Astrocyte (in vitro differentiated cells and primary cell): ENCODE measurements around the gene TMEM87A. TPM values are rescaled to one million over a fixed set of nuclear protein-coding genes. Genes with fewer than 3 reads are reported as not detected.

Source experiments
- DNase-seq: peaks from one replicate; pipeline ENCODE4 v3.0.0-alpha.2; 2010; ENCODE audit warnings: low read depth
- FAIRE-seq: peaks from 2 replicates; lab custom pipeline; 2011; peaks lifted over from hg19 to GRCh38; lab: Jason Lieb, UNC
- H2AFZ ChIP-seq: 2 replicates; pipeline ENCODE4 v1.6.0; 2012; ENCODE audit warnings: low read depth, low read length, inconsistent platforms
- H3K27ac ChIP-seq: 2 replicates; pipeline ENCODE4 v1.5.1; 2011; ENCODE audit warnings: low read depth, low read length, inconsistent platforms
- H3K27me3 ChIP-seq: 2 replicates; pipeline ENCODE4 v1.6.0; 2011; ENCODE audit warnings: low read length, inconsistent platforms; ENCODE audit not compliant: insufficient read depth
- H3K36me3 ChIP-seq: 2 replicates; pipeline ENCODE4 v1.5.1; 2011; ENCODE audit warnings: low read length, inconsistent platforms; ENCODE audit not compliant: insufficient read depth
- H3K4me1 ChIP-seq: 2 replicates; pipeline ENCODE4 v1.5.1; 2011; ENCODE audit warnings: low read length, inconsistent platforms; ENCODE audit not compliant: insufficient read depth
- H3K4me2 ChIP-seq: 2 replicates; pipeline ENCODE4 v1.6.0; 2012; ENCODE audit warnings: low read length, inconsistent platforms
- H3K4me3 ChIP-seq: 2 replicates; pipeline ENCODE4 v1.5.1; 2011; ENCODE audit warnings: low read depth, mild to moderate bottlenecking, low read length, inconsistent platforms; ENCODE audit not compliant: insufficient read depth
- H3K79me2 ChIP-seq: 2 replicates; pipeline ENCODE4 v1.6.0; 2012; ENCODE audit warnings: mild to moderate bottlenecking, low read length, inconsistent platforms; ENCODE audit not compliant: insufficient read depth
- H3K9ac ChIP-seq: 2 replicates; pipeline ENCODE4 v1.6.0; 2012; ENCODE audit warnings: mild to moderate bottlenecking, low read length, inconsistent platforms
- H3K9me3 ChIP-seq: 2 replicates; pipeline ENCODE4 v1.5.1; 2012; ENCODE audit warnings: low read depth, mild to moderate bottlenecking, low read length, inconsistent platforms; ENCODE audit not compliant: insufficient read depth
- H4K20me1 ChIP-seq: 2 replicates; pipeline ENCODE4 v1.6.0; 2012; ENCODE audit warnings: low read length, inconsistent platforms; ENCODE audit not compliant: insufficient read depth
- H3K27ac Mint-ChIP-seq: one replicate; pipeline ENCODE4 v1.8.0; 2021; ENCODE audit warnings: mild to moderate bottlenecking, mixed read lengths; ENCODE audit not compliant: unreplicated experiment
- H3K27me3 Mint-ChIP-seq: one replicate; pipeline ENCODE4 v1.8.0; 2021; ENCODE audit warnings: low read depth, mixed read lengths; ENCODE audit not compliant: unreplicated experiment
- H3K36me3 Mint-ChIP-seq: one replicate; pipeline ENCODE4 v1.8.0; 2021; ENCODE audit warnings: low read depth, mixed read lengths; ENCODE audit not compliant: unreplicated experiment
- H3K4me1 Mint-ChIP-seq: one replicate; pipeline ENCODE4 v1.8.0; 2021; ENCODE audit warnings: low read depth, mixed read lengths; ENCODE audit not compliant: unreplicated experiment
- H3K4me3 Mint-ChIP-seq: one replicate; pipeline ENCODE4 v1.8.0; 2021; ENCODE audit warnings: mild to moderate bottlenecking, moderate library complexity, mixed read lengths; ENCODE audit not compliant: unreplicated experiment
- H3K9me3 Mint-ChIP-seq: one replicate; pipeline ENCODE4 v1.8.0; 2021; ENCODE audit warnings: mild to moderate bottlenecking, mixed read lengths; ENCODE audit not compliant: unreplicated experiment
- EZH2 ChIP-seq: IDR thresholded peaks from 2 replicates; pipeline ENCODE4 v1.6.1; 2012; ENCODE audit warnings: mild to moderate bottlenecking, low read length, inconsistent platforms; ENCODE audit not compliant: insufficient read depth
- total RNA-seq: library from RNA; stranded (reverse); gene quantifications from 2 replicates; pipeline ENCODE4 v1.2.1, GENCODE V29; 2021
- TF ChIP-seq, protein P1 (sequence below): IDR thresholded peaks from 2 replicates; pipeline ENCODE4 v1.5.1; 2011; ENCODE audit warnings: low read depth, mild to moderate bottlenecking, inconsistent platforms, low read length, moderate library complexity; ENCODE audit not compliant: insufficient read depth

TMEM87A gene
- total RNA-seq, 1 donor from 2014 or later = 40.9 TPM

DNA sequence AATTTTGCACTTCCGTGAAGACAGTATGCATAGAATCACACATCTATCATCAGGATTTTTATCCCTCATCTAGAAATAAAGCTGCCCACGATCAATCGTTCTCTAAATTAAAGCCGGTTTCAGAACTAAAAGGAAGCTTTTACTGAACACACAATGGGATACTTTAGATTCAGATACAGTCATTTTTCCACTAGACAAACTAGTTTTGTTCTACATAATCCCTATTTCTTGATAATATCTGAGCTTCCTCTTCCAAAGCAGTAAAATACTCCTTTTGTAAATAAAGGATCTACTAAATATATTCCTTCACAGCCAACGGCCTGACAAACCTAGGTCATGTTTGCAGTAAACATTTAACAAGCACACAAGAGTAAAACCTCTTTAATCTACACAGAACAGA, 2.2 kb downstream of the TMEM87A start:
- H3K4me2 ChIP-seq = peak overlapping the region; percentile 99
- no peak for TF ChIP-seq EZH2
- TF ChIP-seq, protein P1, sequence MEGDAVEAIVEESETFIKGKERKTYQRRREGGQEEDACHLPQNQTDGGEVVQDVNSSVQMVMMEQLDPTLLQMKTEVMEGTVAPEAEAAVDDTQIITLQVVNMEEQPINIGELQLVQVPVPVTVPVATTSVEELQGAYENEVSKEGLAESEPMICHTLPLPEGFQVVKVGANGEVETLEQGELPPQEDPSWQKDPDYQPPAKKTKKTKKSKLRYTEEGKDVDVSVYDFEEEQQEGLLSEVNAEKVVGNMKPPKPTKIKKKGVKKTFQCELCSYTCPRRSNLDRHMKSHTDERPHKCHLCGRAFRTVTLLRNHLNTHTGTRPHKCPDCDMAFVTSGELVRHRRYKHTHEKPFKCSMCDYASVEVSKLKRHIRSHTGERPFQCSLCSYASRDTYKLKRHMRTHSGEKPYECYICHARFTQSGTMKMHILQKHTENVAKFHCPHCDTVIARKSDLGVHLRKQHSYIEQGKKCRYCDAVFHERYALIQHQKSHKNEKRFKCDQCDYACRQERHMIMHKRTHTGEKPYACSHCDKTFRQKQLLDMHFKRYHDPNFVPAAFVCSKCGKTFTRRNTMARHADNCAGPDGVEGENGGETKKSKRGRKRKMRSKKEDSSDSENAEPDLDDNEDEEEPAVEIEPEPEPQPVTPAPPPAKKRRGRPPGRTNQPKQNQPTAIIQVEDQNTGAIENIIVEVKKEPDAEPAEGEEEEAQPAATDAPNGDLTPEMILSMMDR = no peak
- no peaks in the 10 kb centered on the region for H3K9me3 Mint-ChIP-seq
- no peak for DNase-seq
- H3K27ac Mint-ChIP-seq = peak overlapping the region; percentile 30
- H3K36me3 Mint-ChIP-seq = peaks cover 7% of the 10 kb centered on the region
- H3K4me1 ChIP-seq = peaks cover 21% of the 10 kb centered on the region
- FAIRE-seq = no peak
- peaks cover 73% of the 10 kb centered on the region for H3K79me2 ChIP-seq
- H3K36me3 ChIP-seq = peaks cover 14% of the 10 kb centered on the region
- H3K27me3 Mint-ChIP-seq = no peaks in the 10 kb centered on the region
- H4K20me1 ChIP-seq = peaks cover 29% of the 10 kb centered on the region
- H3K9ac ChIP-seq = peak overlapping the region; percentile 30
- peaks cover 19% of the 10 kb centered on the region for H3K4me1 Mint-ChIP-seq
- H3K9me3 ChIP-seq = no peaks in the 10 kb centered on the region
- no peaks in the 10 kb centered on the region for H3K27me3 ChIP-seq
- H3K4me3 Mint-ChIP-seq = peak overlapping the region; percentile 78
- H3K4me3 ChIP-seq = peak overlapping the region; percentile 27
- H3K27ac ChIP-seq = peak overlapping the region; percentile 22
- H2AFZ ChIP-seq = no peak overlapping the region

DNA sequence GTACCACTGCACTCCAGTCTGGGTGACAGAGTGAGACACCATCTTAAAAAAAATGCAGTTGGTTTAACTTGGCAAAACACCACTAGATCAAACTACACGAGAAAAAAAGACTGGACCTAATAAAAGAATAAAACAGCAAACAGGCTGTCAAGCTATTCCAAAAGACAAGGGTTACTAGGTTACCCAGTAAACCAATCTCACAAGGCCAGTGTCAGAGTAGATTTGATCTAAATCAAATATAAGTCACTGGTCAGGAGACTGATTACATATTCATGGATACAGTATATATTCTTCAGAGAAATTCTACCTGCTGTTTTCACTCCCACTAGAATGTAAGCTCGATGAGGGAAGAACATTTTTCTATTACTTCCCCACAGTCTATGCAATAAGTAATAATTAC, 2.7 kb downstream of the TMEM87A start:
- no peaks in the 10 kb centered on the region for H3K27me3 Mint-ChIP-seq
- H3K36me3 Mint-ChIP-seq = peaks cover 12% of the 10 kb centered on the region
- FAIRE-seq (no peak), DNase-seq (no peak)
- Histone ChIP-seq H3K79me2 (peaks cover 68% of the 10 kb centered on the region), H3K4me2 (peak overlapping the region; percentile 99), H3K9ac (no peak overlapping the region), H3K4me1 (peaks cover 17% of the 10 kb centered on the region), H2AFZ (no peak overlapping the region), H4K20me1 (peaks cover 31% of the 10 kb centered on the region), H3K36me3 (peaks cover 18% of the 10 kb centered on the region), H3K27ac (no peak overlapping the region), H3K27me3 (no peaks in the 10 kb centered on the region), H3K9me3 (no peaks in the 10 kb centered on the region), H3K4me3 (no peak overlapping the region)
- peak overlapping the region; percentile 78 for H3K4me3 Mint-ChIP-seq
- TF ChIP-seq, protein P1 = no peak
- no peak for TF ChIP-seq EZH2
- H3K4me1 Mint-ChIP-seq = peaks cover 19% of the 10 kb centered on the region
- no peaks in the 10 kb centered on the region for H3K9me3 Mint-ChIP-seq
- H3K27ac Mint-ChIP-seq = peak overlapping the region; percentile 30

DNA sequence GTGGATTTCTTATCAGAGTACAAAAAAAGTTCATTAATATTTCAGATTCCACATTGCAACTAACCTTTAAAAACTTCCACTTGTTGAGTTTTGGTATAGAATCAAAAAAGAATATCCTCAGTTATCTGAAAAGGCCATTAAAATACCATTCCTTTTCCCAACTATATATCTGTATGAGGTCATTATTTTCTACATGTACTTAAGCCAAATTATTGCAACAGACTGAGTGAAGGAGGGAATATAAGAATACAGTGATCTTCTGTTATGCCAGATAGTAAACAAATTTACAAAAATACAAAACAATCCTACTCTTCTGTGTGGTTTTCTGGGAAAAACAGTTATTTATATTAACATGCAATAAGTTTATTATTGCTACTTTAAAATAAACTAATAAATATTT, 5.9 kb downstream of the TMEM87A start:
- H3K27ac Mint-ChIP-seq = no peak overlapping the region
- H3K4me2 ChIP-seq = no peak overlapping the region
- FAIRE-seq = no peak
- no peak overlapping the region for H3K27ac ChIP-seq
- H4K20me1 ChIP-seq = peaks cover 36% of the 10 kb centered on the region
- H3K36me3 ChIP-seq = peaks cover 41% of the 10 kb centered on the region
- no peaks in the 10 kb centered on the region for H3K27me3 ChIP-seq
- TF ChIP-seq, protein P1 = no peak
- TF ChIP-seq EZH2 = no peak
- H3K9me3 ChIP-seq = no peaks in the 10 kb centered on the region
- no peak overlapping the region for H3K4me3 ChIP-seq
- H2AFZ ChIP-seq = no peak overlapping the region
- no peaks in the 10 kb centered on the region for H3K27me3 Mint-ChIP-seq
- H3K79me2 ChIP-seq = peaks cover 62% of the 10 kb centered on the region
- no peak for DNase-seq
- H3K9ac ChIP-seq = no peak overlapping the region
- peaks cover 26% of the 10 kb centered on the region for H3K36me3 Mint-ChIP-seq
- H3K4me3 Mint-ChIP-seq = no peak overlapping the region
- H3K4me1 ChIP-seq = no peaks in the 10 kb centered on the region
- H3K9me3 Mint-ChIP-seq = no peaks in the 10 kb centered on the region
- peaks cover 14% of the 10 kb centered on the region for H3K4me1 Mint-ChIP-seq
